ENCODE measurements around the gene SAPCD2.

SAPCD2 gene

GRCh38 chr9:137062384-137062783 lies 8.0 kb downstream of the SAPCD2 start:
- Histone ChIP-seq H4K20me1 (ENCODE audit: control insufficient read depth, insufficient read depth, low read depth, low read length) (peaks cover 5% of the 10 kb centered on the region), H3K9me3 (ENCODE audit: control insufficient read depth, insufficient read depth, low read length) (no peaks in the 10 kb centered on the region), H3K4me3 (ENCODE audit: low read length) (no peak overlapping the region), H3K27ac (ENCODE audit: low read depth, low read length) (no peak overlapping the region), H3F3A (ENCODE audit: control insufficient read depth, insufficient read depth) (peaks cover 10% of the 10 kb centered on the region), H3K9me2 (replicated peaks; ENCODE audit: control insufficient read depth, low read length) (no peaks in the 10 kb centered on the region), H3K79me2 (ENCODE audit: control insufficient read depth, low read length) (peaks cover 16% of the 10 kb centered on the region), H3K4me2 (ENCODE audit: low read length) (no peak overlapping the region), H3K36me3 (ENCODE audit: control insufficient read depth, low read length) (peaks cover 31% of the 10 kb centered on the region), H3K4me1 (ENCODE audit: control insufficient read depth, low read length) (peaks cover 6% of the 10 kb centered on the region), H3K27me3 (ENCODE audit: control insufficient read depth, low read length) (no peaks in the 10 kb centered on the region; the same call in 1 of the 2 replicates)
- TF ChIP-seq CTCF (IDR thresholded peaks at IDR 0.05; ENCODE audit: low read depth, low read length, poor library complexity, severe bottlenecking): no peak
- TF ChIP-seq EZH2phosphoT487 (IDR thresholded peaks at IDR 0.05; ENCODE audit: borderline replicate concordance, low read length): no peak

GRCh38 chr9:137058521-137059234 lies 11.7 kb downstream of the SAPCD2 start:
- Histone ChIP-seq H3K4me1 (ENCODE audit: control insufficient read depth, low read length) (peaks cover 4% of the 10 kb centered on the region; the same call in 1 of the 2 replicates), H4K20me1 (ENCODE audit: control insufficient read depth, insufficient read depth, low read depth, low read length) (no peaks in the 10 kb centered on the region), H3K27ac (ENCODE audit: low read depth, low read length) (no peak overlapping the region), H3F3A (ENCODE audit: control insufficient read depth, insufficient read depth) (peaks cover 10% of the 10 kb centered on the region), H3K9me3 (ENCODE audit: control insufficient read depth, insufficient read depth, low read length) (no peaks in the 10 kb centered on the region), H3K9me2 (replicated peaks; ENCODE audit: control insufficient read depth, low read length) (no peaks in the 10 kb centered on the region), H3K4me2 (ENCODE audit: low read length) (no peak overlapping the region), H3K27me3 (ENCODE audit: control insufficient read depth, low read length) (peaks cover 13% of the 10 kb centered on the region), H3K4me3 (ENCODE audit: low read length) (no peak overlapping the region), H3K79me2 (ENCODE audit: control insufficient read depth, low read length) (no peaks in the 10 kb centered on the region), H3K36me3 (ENCODE audit: control insufficient read depth, low read length) (peaks cover 4% of the 10 kb centered on the region)
- TF ChIP-seq EZH2phosphoT487 (IDR thresholded peaks at IDR 0.05; ENCODE audit: borderline replicate concordance, low read length): no peak
- no peak for TF ChIP-seq CTCF (IDR thresholded peaks at IDR 0.05; ENCODE audit: low read depth, low read length, poor library complexity, severe bottlenecking)

- H3K9me3 ChIP-seq (ENCODE audit: control insufficient read depth, insufficient read depth, low read length): no peaks in the 10 kb centered on the region
- no peak for TF ChIP-seq CTCF (IDR thresholded peaks at IDR 0.05; ENCODE audit: low read depth, low read length, poor library complexity, severe bottlenecking)
- TF ChIP-seq EZH2phosphoT487 (IDR thresholded peaks at IDR 0.05; ENCODE audit: borderline replicate concordance, low read length): no peak
- H3K4me1 ChIP-seq (ENCODE audit: control insufficient read depth, low read length): peaks cover 6% of the 10 kb centered on the region; the same call in 1 of the 2 replicates
- no peaks in the 10 kb centered on the region for H3K79me2 ChIP-seq (ENCODE audit: control insufficient read depth, low read length)
- no peak overlapping the region for H3K4me2 ChIP-seq (ENCODE audit: low read length)
- peaks cover 10% of the 10 kb centered on the region for H3F3A ChIP-seq (ENCODE audit: control insufficient read depth, insufficient read depth)
- H3K27me3 ChIP-seq (ENCODE audit: control insufficient read depth, low read length): peaks cover 23% of the 10 kb centered on the region
- H3K9me2 ChIP-seq (replicated peaks; ENCODE audit: control insufficient read depth, low read length): no peaks in the 10 kb centered on the region
- no peak overlapping the region for H3K27ac ChIP-seq (ENCODE audit: low read depth, low read length)
- no peak overlapping the region for H3K4me3 ChIP-seq (ENCODE audit: low read length)
- H4K20me1 ChIP-seq (ENCODE audit: control insufficient read depth, insufficient read depth, low read depth, low read length): no peaks in the 10 kb centered on the region
- H3K36me3 ChIP-seq (ENCODE audit: control insufficient read depth, low read length): no peaks in the 10 kb centered on the region
Measured at GRCh38 chr9:137057545-137057944, 12.8 kb downstream of the SAPCD2 start.
